GM18511 (cell line): ENCODE measurements around the gene PDK4.
"Not testable (repeated sequence)": the region's sequence is repeated elsewhere in the genome, so short reads cannot be mapped to it uniquely, and the experiment has no call there.

ENCODE experiments used
- ATAC-seq: cut with Tn5 transposase; IDR thresholded peaks from one replicate; pipeline ENCODE4 v1.9.1; 2021; ENCODE audit warnings: mild to moderate bottlenecking, moderate library complexity; ENCODE audit not compliant: unreplicated experiment

The PDK4 gene

GRCh38 chr7:95605275-95605674 lies 9.0 kb upstream of the PDK4 start:
- ATAC-seq = no peak

GRCh38 chr7:95604811-95605210 lies 8.5 kb upstream of the PDK4 start:
- ATAC-seq = not testable (repeated sequence)

GRCh38 chr7:95604397-95604796 lies 8.1 kb upstream of the PDK4 start:
- not testable (repeated sequence) for ATAC-seq

- ATAC-seq = no peak
Measured at GRCh38 chr7:95602421-95602820, 6.1 kb upstream of the PDK4 start.

GRCh38 chr7:95601316-95601715 lies 5.0 kb upstream of the PDK4 start:
- ATAC-seq = no peak

GRCh38 chr7:95599069-95599468 lies 2.8 kb upstream of the PDK4 start:
- no peak for ATAC-seq

GRCh38 chr7:95598511-95598910 lies 2.2 kb upstream of the PDK4 start:
- ATAC-seq = no peak

GRCh38 chr7:95595746-95596197 lies 544 bp downstream of the PDK4 start:
- no peak for ATAC-seq

GRCh38 chr7:95594185-95594584 lies 2.1 kb downstream of the PDK4 start:
- ATAC-seq = no peak

- ATAC-seq = no peak
Measured at GRCh38 chr7:95593343-95593742, 3.0 kb downstream of the PDK4 start.

GRCh38 chr7:95592570-95592969 lies 3.7 kb downstream of the PDK4 start:
- ATAC-seq = no peak

- no peak for ATAC-seq
Measured at GRCh38 chr7:95590387-95591248, 5.7 kb downstream of the PDK4 start.

- no peak for ATAC-seq
Measured at GRCh38 chr7:95589766-95590165, 6.5 kb downstream of the PDK4 start.

GRCh38 chr7:95589031-95589430 lies 7.3 kb downstream of the PDK4 start:
- ATAC-seq = no peak

GRCh38 chr7:95586951-95587301 lies 9.4 kb downstream of the PDK4 start:
- ATAC-seq = no peak

- no peak for ATAC-seq
Measured at GRCh38 chr7:95585426-95585789, 10.9 kb downstream of the PDK4 start.

- ATAC-seq = no peak
Measured at GRCh38 chr7:95584769-95585425, 11.4 kb downstream of the PDK4 start.

GRCh38 chr7:95583834-95584621 lies 12.3 kb downstream of the PDK4 start:
- ATAC-seq = no peak

- ATAC-seq = no peak
Measured at GRCh38 chr7:95582578-95583293, 13.6 kb downstream of the PDK4 start.

GRCh38 chr7:95581467-95581866 lies 14.8 kb downstream of the PDK4 start:
- no peak for ATAC-seq

- ATAC-seq = no peak
Measured at GRCh38 chr7:95579318-95579717, 17.0 kb downstream of the PDK4 start.
